Measurements from ENCODE around the gene POGLUT2.
"Not testable (repeated sequence)": the region's sequence is repeated elsewhere in the genome, so short reads cannot be mapped to it uniquely, and the experiment has no call there.

Gene POGLUT2

GRCh38 chr13:102805680-102806079, 6.9 kb upstream of the POGLUT2 start:
- no peak for DNase-seq

- peak; percentile 76 to 85 for DNase-seq
Observed at GRCh38 chr13:102800145-102801041, 1.6 kb upstream of the POGLUT2 start.

- DNase-seq, result no peak
Observed at GRCh38 chr13:102799426-102800144, 809 bp upstream of the POGLUT2 start.

- no peak for DNase-seq
Observed at GRCh38 chr13:102793611-102794355, 5.0 kb downstream of the POGLUT2 start.

GRCh38 chr13:102792396-102792795, 6.4 kb downstream of the POGLUT2 start:
- DNase-seq, result no peak

- DNase-seq, result no peak
Observed at GRCh38 chr13:102788683-102789082, 10.1 kb downstream of the POGLUT2 start.

GRCh38 chr13:102784483-102784882, 14.3 kb downstream of the POGLUT2 start:
- DNase-seq, result no peak

GRCh38 chr13:102781591-102781990, 17.2 kb downstream of the POGLUT2 start:
- DNase-seq, result no peak

- not testable (repeated sequence) for DNase-seq
Observed at GRCh38 chr13:102780656-102781055, 18.1 kb downstream of the POGLUT2 start.

- peak in 1 of 2 experiments; percentile 19 for DNase-seq
Observed at GRCh38 chr13:102779436-102780159, 19.2 kb downstream of the POGLUT2 start.

GRCh38 chr13:102777736-102778135, 21.0 kb downstream of the POGLUT2 start:
- DNase-seq, result no peak

GRCh38 chr13:102776271-102776670, 22.5 kb downstream of the POGLUT2 start:
- DNase-seq, result no peak

- DNase-seq, result no peak
Observed at GRCh38 chr13:102774591-102775520, 23.9 kb downstream of the POGLUT2 start.

- no peak for DNase-seq
Observed at GRCh38 chr13:102774214-102774568, 24.6 kb downstream of the POGLUT2 start.

GRCh38 chr13:102773441-102774213, 25.1 kb downstream of the POGLUT2 start, which contains the start of gene TEX30:
Gene TEX30, minus strand, starts transcription at chr13:102773786. Its CDS starts 3,760 bp downstream, at chr13:102770026.
- peak; percentile 84 to 88 for DNase-seq

GRCh38 chr13:102772042-102772425, 26.7 kb downstream of the POGLUT2 start:
- no peak for DNase-seq

- no peak for DNase-seq
Observed at GRCh38 chr13:102771298-102772041, 27.3 kb downstream of the POGLUT2 start.

GRCh38 chr13:102770435-102770834, 28.3 kb downstream of the POGLUT2 start:
- DNase-seq, result no peak

GRCh38 chr13:102769679-102770078, 29.1 kb downstream of the POGLUT2 start:
- DNase-seq, result no peak

GRCh38 chr13:102768909-102769308, 29.9 kb downstream of the POGLUT2 start:
- DNase-seq, result no peak

Measured in stimulated activated CD4-positive, alpha-beta T cell treated with anti-CD3 and anti-CD28 coated beads, Interleukin-4, amount 100 ng/mL, for 4 hours (primary cell).